WTC11 (cell line): ENCODE measurements around the gene OLFML2B. TPM values are rescaled to one million over a fixed set of nuclear protein-coding genes. Genes with fewer than 3 reads are reported as not detected.

Experiments
- ATAC-seq: fragments of 200-7000 bp; cut with Tn5 transposase; 2 replicates; pipeline ENCODE4 v1.10.0; 2021; ENCODE audit warnings: mild to moderate bottlenecking, moderate library complexity
- CTCF ChIA-PET: fragments of 300-600 bp; sonication (Branson Sonifier 250); formaldehyde crosslinking; loops from one replicate; lab custom pipeline; 2021; ENCODE audit warnings: antibody characterized with exemption; lab: Charles Lee
- POLR2A ChIA-PET: fragments of 350-600 bp; sonication (Branson Sonifier 250); formaldehyde crosslinking; loops from one replicate; lab custom pipeline; 2021; ENCODE audit warnings: antibody characterized with exemption; lab: Charles Lee
- DNase-seq: peaks from one replicate; pipeline ENCODE4 v3.0.0; 2021; ENCODE audit warnings: low spot score
- H3K27ac Mint-ChIP-seq: 2 replicates; pipeline ENCODE4 v1.8.0; 2021; ENCODE audit warnings: mixed read lengths
- H3K27me3 Mint-ChIP-seq: 2 replicates; pipeline ENCODE4 v1.8.0; 2021; ENCODE audit warnings: low read depth, mild to moderate bottlenecking, moderate library complexity, mixed read lengths
- H3K36me3 Mint-ChIP-seq: 2 replicates; pipeline ENCODE4 v1.8.0; 2021; ENCODE audit warnings: mixed read lengths
- H3K4me1 Mint-ChIP-seq: 2 replicates; pipeline ENCODE4 v1.8.0; 2022; ENCODE audit warnings: mixed read lengths
- H3K4me3 Mint-ChIP-seq: 2 replicates; pipeline ENCODE4 v1.8.0; 2021; ENCODE audit warnings: mild to moderate bottlenecking, moderate library complexity, mixed read lengths
- H3K9me3 Mint-ChIP-seq: 2 replicates; pipeline ENCODE4 v1.8.0; 2021; ENCODE audit warnings: mixed read lengths
- CBFB ChIP-seq: sonication (generic); formaldehyde crosslinking; IDR thresholded peaks from 2 replicates; pipeline ENCODE4 v1.8.1; 2022; ENCODE audit warnings: mild to moderate bottlenecking, low read depth, missing genetic modification reagents
- CREM ChIP-seq: sonication (generic); formaldehyde crosslinking; IDR thresholded peaks from 2 replicates; pipeline ENCODE4 v1.8.1; 2022; ENCODE audit warnings: mild to moderate bottlenecking, missing genetic modification reagents, moderate library complexity
- ESRRA ChIP-seq: sonication (generic); formaldehyde crosslinking; IDR thresholded peaks from 2 replicates; pipeline ENCODE4 v1.8.1; 2022; ENCODE audit warnings: mild to moderate bottlenecking, missing genetic modification reagents, borderline replicate concordance
- GABPB1 ChIP-seq: sonication (generic); formaldehyde crosslinking; IDR thresholded peaks from 2 replicates; pipeline ENCODE4 v1.8.1; 2023; ENCODE audit warnings: mild to moderate bottlenecking, missing genetic modification reagents
- GRHL2 ChIP-seq: fragments of 250-450 bp; sonication (Bioruptor Pico); IDR thresholded peaks from 2 replicates; pipeline ENCODE4 v1.8.0; 2022; ENCODE audit warnings: mild to moderate bottlenecking, moderate library complexity; ENCODE audit not compliant: insufficient replicate concordance, severe bottlenecking
- JUN ChIP-seq: sonication (generic); formaldehyde crosslinking; IDR thresholded peaks from 2 replicates; pipeline ENCODE4 v1.8.0; 2023; ENCODE audit warnings: mild to moderate bottlenecking, missing genetic modification reagents
- SMAD3 ChIP-seq: sonication (generic); formaldehyde crosslinking; IDR thresholded peaks from 2 replicates; pipeline ENCODE4 v1.8.0; 2022; ENCODE audit warnings: missing genetic modification reagents, mild to moderate bottlenecking, borderline replicate concordance
- SMAD4 ChIP-seq: sonication (generic); formaldehyde crosslinking; IDR thresholded peaks from 2 replicates; pipeline ENCODE4 v1.8.0; 2022; ENCODE audit warnings: mild to moderate bottlenecking, missing genetic modification reagents
- USF1 ChIP-seq: sonication (generic); formaldehyde crosslinking; IDR thresholded peaks from 2 replicates; pipeline ENCODE4 v1.8.0; 2022; ENCODE audit warnings: mild to moderate bottlenecking, missing genetic modification reagents
- ZNF219 ChIP-seq: sonication (generic); formaldehyde crosslinking; IDR thresholded peaks from 2 replicates; pipeline ENCODE4 v1.8.0; 2023; ENCODE audit warnings: missing genetic modification reagents, mild to moderate bottlenecking, borderline replicate concordance
- ZNF263 ChIP-seq: sonication (generic); formaldehyde crosslinking; IDR thresholded peaks from 2 replicates; pipeline ENCODE4 v1.8.1; 2022; ENCODE audit warnings: low read depth, mild to moderate bottlenecking, moderate library complexity, missing genetic modification reagents
- ZNF317 ChIP-seq: sonication (generic); formaldehyde crosslinking; IDR thresholded peaks from 2 replicates; pipeline ENCODE4 v1.8.1; 2023; ENCODE audit warnings: low read depth, mild to moderate bottlenecking, moderate library complexity, missing genetic modification reagents, borderline replicate concordance
- ZNF532 ChIP-seq: fragments of 250-450 bp; sonication (Bioruptor Pico); IDR thresholded peaks from 2 replicates; pipeline ENCODE4 v1.9.0; 2021; ENCODE audit warnings: mild to moderate bottlenecking, borderline replicate concordance
- total RNA-seq: library from RNA; stranded (reverse); gene quantifications from 3 replicates; pipeline ENCODE4 v1.2.3, GENCODE V29; 2021
- TF ChIP-seq, protein P1 (sequence below): sonication (generic); formaldehyde crosslinking; IDR thresholded peaks from 2 replicates; pipeline ENCODE4 v1.8.0; 2023; ENCODE audit warnings: missing genetic modification reagents
- TF ChIP-seq, protein P2 (sequence below): sonication (generic); formaldehyde crosslinking; IDR thresholded peaks from 2 replicates; pipeline ENCODE4 v1.8.1; 2022; ENCODE audit warnings: missing genetic modification reagents, borderline replicate concordance
- TF ChIP-seq, protein P3 (sequence below): sonication (generic); formaldehyde crosslinking; IDR thresholded peaks from 2 replicates; pipeline ENCODE4 v1.8.0; 2022; ENCODE audit warnings: missing genetic modification reagents
- TF ChIP-seq, protein P4 (sequence below): sonication (generic); formaldehyde crosslinking; conservative IDR thresholded peaks from 2 replicates; pipeline ENCODE4 v1.8.1; 2022; ENCODE audit warnings: mild to moderate bottlenecking, missing genetic modification reagents

The OLFML2B gene
- total RNA-seq, 1 experiment from 2014 or later = 4.9 TPM

GRCh38 chr1:162046921-162047320 lies 23.3 kb upstream of the OLFML2B start:
- ATAC-seq (no peak), DNase-seq (no peak)
- Mint-ChIP-seq H3K9me3 (no peaks in the 10 kb centered on the region), H3K4me1 (no peaks in the 10 kb centered on the region), H3K36me3 (no peaks in the 10 kb centered on the region), H3K27me3 (peaks cover 5% of the 10 kb centered on the region; the same call in 1 of the 2 replicates), H3K4me3 (no peak overlapping the region), H3K27ac (no peak overlapping the region)
- POLR2A ChIA-PET = no interaction called here
- no peak for TF ChIP-seq CREM
- TF ChIP-seq, protein P1, sequence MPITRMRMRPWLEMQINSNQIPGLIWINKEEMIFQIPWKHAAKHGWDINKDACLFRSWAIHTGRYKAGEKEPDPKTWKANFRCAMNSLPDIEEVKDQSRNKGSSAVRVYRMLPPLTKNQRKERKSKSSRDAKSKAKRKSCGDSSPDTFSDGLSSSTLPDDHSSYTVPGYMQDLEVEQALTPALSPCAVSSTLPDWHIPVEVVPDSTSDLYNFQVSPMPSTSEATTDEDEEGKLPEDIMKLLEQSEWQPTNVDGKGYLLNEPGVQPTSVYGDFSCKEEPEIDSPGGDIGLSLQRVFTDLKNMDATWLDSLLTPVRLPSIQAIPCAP = no peak
- TF ChIP-seq CBFB (CRISPR knock-in tag) = no peak
- no peak for TF ChIP-seq USF1 (CRISPR knock-in tag)
- no peak for TF ChIP-seq ZNF317 (CRISPR knock-in tag)
- no peak for TF ChIP-seq SMAD3
- no peak for TF ChIP-seq JUN (CRISPR knock-in tag)
- TF ChIP-seq ZNF532 = no peak
- TF ChIP-seq GRHL2 (CRISPR knock-in tag) = no peak
- TF ChIP-seq ESRRA (CRISPR knock-in tag) = no peak
- no peak for TF ChIP-seq SMAD4
- TF ChIP-seq, protein P2, sequence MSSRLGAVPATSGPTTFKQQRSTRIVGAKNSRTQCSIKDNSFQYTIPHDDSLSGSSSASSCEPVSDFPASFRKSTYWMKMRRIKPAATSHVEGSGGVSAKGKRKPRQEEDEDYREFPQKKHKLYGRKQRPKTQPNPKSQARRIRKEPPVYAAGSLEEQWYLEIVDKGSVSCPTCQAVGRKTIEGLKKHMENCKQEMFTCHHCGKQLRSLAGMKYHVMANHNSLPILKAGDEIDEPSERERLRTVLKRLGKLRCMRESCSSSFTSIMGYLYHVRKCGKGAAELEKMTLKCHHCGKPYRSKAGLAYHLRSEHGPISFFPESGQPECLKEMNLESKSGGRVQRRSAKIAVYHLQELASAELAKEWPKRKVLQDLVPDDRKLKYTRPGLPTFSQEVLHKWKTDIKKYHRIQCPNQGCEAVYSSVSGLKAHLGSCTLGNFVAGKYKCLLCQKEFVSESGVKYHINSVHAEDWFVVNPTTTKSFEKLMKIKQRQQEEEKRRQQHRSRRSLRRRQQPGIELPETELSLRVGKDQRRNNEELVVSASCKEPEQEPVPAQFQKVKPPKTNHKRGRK (CRISPR knock-in tag) = no peak
- no peak for TF ChIP-seq GABPB1 (CRISPR knock-in tag)
- TF ChIP-seq, protein P3, sequence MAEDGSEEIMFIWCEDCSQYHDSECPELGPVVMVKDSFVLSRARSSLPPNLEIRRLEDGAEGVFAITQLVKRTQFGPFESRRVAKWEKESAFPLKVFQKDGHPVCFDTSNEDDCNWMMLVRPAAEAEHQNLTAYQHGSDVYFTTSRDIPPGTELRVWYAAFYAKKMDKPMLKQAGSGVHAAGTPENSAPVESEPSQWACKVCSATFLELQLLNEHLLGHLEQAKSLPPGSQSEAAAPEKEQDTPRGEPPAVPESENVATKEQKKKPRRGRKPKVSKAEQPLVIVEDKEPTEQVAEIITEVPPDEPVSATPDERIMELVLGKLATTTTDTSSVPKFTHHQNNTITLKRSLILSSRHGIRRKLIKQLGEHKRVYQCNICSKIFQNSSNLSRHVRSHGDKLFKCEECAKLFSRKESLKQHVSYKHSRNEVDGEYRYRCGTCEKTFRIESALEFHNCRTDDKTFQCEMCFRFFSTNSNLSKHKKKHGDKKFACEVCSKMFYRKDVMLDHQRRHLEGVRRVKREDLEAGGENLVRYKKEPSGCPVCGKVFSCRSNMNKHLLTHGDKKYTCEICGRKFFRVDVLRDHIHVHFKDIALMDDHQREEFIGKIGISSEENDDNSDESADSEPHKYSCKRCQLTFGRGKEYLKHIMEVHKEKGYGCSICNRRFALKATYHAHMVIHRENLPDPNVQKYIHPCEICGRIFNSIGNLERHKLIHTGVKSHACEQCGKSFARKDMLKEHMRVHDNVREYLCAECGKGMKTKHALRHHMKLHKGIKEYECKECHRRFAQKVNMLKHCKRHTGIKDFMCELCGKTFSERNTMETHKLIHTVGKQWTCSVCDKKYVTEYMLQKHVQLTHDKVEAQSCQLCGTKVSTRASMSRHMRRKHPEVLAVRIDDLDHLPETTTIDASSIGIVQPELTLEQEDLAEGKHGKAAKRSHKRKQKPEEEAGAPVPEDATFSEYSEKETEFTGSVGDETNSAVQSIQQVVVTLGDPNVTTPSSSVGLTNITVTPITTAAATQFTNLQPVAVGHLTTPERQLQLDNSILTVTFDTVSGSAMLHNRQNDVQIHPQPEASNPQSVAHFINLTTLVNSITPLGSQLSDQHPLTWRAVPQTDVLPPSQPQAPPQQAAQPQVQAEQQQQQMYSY (CRISPR knock-in tag) = no peak
- TF ChIP-seq, protein P4, sequence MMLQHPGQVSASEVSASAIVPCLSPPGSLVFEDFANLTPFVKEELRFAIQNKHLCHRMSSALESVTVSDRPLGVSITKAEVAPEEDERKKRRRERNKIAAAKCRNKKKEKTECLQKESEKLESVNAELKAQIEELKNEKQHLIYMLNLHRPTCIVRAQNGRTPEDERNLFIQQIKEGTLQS = no peak
- no peak for TF ChIP-seq ZNF263 (CRISPR knock-in tag)
- no peak for TF ChIP-seq ZNF219 (CRISPR knock-in tag)
- CTCF ChIA-PET = no interaction called here
